ENCODE results near the gene ENO3.

GRCh38 chr17:4944163-4944553, 6.8 kb upstream of the ENO3 start:
- TF ChIP-seq EZH2 (IDR thresholded peaks at IDR 0.05; ENCODE audit: low read depth) (no peak), CTCF (conservative IDR thresholded peaks at IDR 0.05) (no peak)

Data from PC-9 (cell line).